K562 (cell line): ENCODE results near the gene PPP1R15A. TPM values are rescaled to one million over a fixed set of nuclear protein-coding genes. Genes with fewer than 3 reads are reported as not detected.
A peak's percentile ranks its signal among the peaks of the same experiment; 100 is the strongest.

Source experiments
- ADNP ChIP-seq: fragments of 200-800 bp; sonication (Bioruptor generic); IDR thresholded peaks from 2 replicates; pipeline ENCODE4 v1.6.1; 2016; ENCODE audit warnings: missing genetic modification characterization, missing compliant biosample characterization
- ARID1B ChIP-seq: fragments of 450-650 bp; IDR thresholded peaks from 2 replicates; pipeline ENCODE4 v1.6.1; 2016; ENCODE audit warnings: antibody characterized with exemption, mild to moderate bottlenecking, inconsistent platforms
- CBX8 ChIP-seq: fragments of 200-600 bp; sonication (generic); IDR thresholded peaks from 2 replicates; pipeline ENCODE4 v1.6.1; 2012; ENCODE audit warnings: borderline replicate concordance, mixed run types, low read depth, mild to moderate bottlenecking, moderate library complexity, mixed read lengths, low read length, control low read depth, inconsistent platforms; ENCODE audit not compliant: poor library complexity, severe bottlenecking; ENCODE audit errors: extremely low read depth
- DIDO1 ChIP-seq: fragments of 450-650 bp; IDR thresholded peaks from 2 replicates; pipeline ENCODE4 v1.6.1; 2016; ENCODE audit warnings: low read depth, missing biosample characterization, missing genetic modification characterization
- GABPA ChIP-seq: fragments of 200-800 bp; sonication (Bioruptor generic); conservative IDR thresholded peaks from 2 replicates; pipeline ENCODE4 v1.6.1; 2016; ENCODE audit warnings: low read depth, missing genetic modification characterization, missing compliant biosample characterization
- HMG20A ChIP-seq: fragments of 450-650 bp; formaldehyde crosslinking; conservative IDR thresholded peaks from 2 replicates; pipeline ENCODE4 v1.4.0; 2020; ENCODE audit warnings: mild to moderate bottlenecking, mixed read lengths
- HNRNPK ChIP-seq: fragments of 200-400 bp; formaldehyde crosslinking; IDR thresholded peaks from one replicate; pipeline ENCODE4 v1.6.1; 2018; ENCODE audit warnings: mild to moderate bottlenecking, low read depth, low read length; ENCODE audit not compliant: poor library complexity, severe bottlenecking
- JUND ChIP-seq, 2 experiments: IDR thresholded peaks; 2 replicates in 1 of 2; 3 replicates in 1 of 2; pipeline ENCODE4 v1.6.1; 2011; ENCODE audit warnings: borderline replicate concordance in 2 of 2, low read depth in 2 of 2, low read length in 2 of 2, improper control_type of control experiment in 1 of 2, missing biosample characterization in 1 of 2, missing genetic modification characterization in 1 of 2, missing genetic modification reagents in 1 of 2
- MLX ChIP-seq, 2 experiments: fragments of 450-650 bp in 1 of 2; sonication (generic) in 1 of 2; formaldehyde crosslinking; conservative IDR thresholded peaks; 2 replicates each; pipeline versions ENCODE4 v1.4.0 to v1.8.1; 2020 to 2022; ENCODE audit warnings: mild to moderate bottlenecking in 1 of 2, missing genetic modification reagents in 1 of 2
- MTA2 ChIP-seq: fragments of 450-650 bp; IDR thresholded peaks from 2 replicates; pipeline ENCODE4 v1.6.1; 2016; ENCODE audit warnings: low read depth
- MYNN ChIP-seq, 2 experiments: sonication (generic); formaldehyde crosslinking in 1 of 2; IDR thresholded peaks; 2 replicates each; pipeline versions ENCODE4 v1.5.0 to v1.6.1; 2016 to 2020; ENCODE audit warnings: antibody characterized with exemption in 1 of 2, missing genetic modification reagents in 1 of 2
- PHB ChIP-seq: fragments of 250-450 bp; sonication (Bioruptor Pico); IDR thresholded peaks from 2 replicates; pipeline ENCODE4 v1.5.0; 2021
- PHF8 ChIP-seq: fragments of 200-600 bp; sonication (generic); IDR thresholded peaks from 2 replicates; pipeline ENCODE4 v1.6.1; 2012; ENCODE audit warnings: mixed run types, mild to moderate bottlenecking, inconsistent platforms, low read length, moderate library complexity, borderline replicate concordance
- TARDBP ChIP-seq: fragments of 450-650 bp; IDR thresholded peaks from 2 replicates; pipeline ENCODE4 v1.6.1; 2016
- TBL1XR1 ChIP-seq, 2 experiments: IDR thresholded peaks; 2 replicates each; pipeline ENCODE4 v1.6.1; 2012; ENCODE audit warnings: improper control_type of control experiment in 2 of 2, low read length in 2 of 2, mild to moderate bottlenecking in 1 of 2
- ZC3H4 ChIP-seq: sonication (generic); formaldehyde crosslinking; IDR thresholded peaks from 2 replicates; pipeline ENCODE4 v1.9.0; 2021; ENCODE audit warnings: missing genetic modification reagents, borderline replicate concordance
- ZEB2 ChIP-seq: fragments of 450-650 bp; IDR thresholded peaks from 2 replicates; pipeline ENCODE4 v1.6.1; 2016
- ZFP91 ChIP-seq: sonication (generic); formaldehyde crosslinking; IDR thresholded peaks from 2 replicates; pipeline ENCODE4 v1.8.0; 2022; ENCODE audit warnings: mild to moderate bottlenecking, missing genetic modification reagents
- ZNF311 ChIP-seq: fragments of 250-450 bp; sonication (Bioruptor Pico); IDR thresholded peaks from 2 replicates; pipeline ENCODE4 v1.4.0; 2020; ENCODE audit warnings: mild to moderate bottlenecking, moderate library complexity
- ZNF316 ChIP-seq: fragments of 450-650 bp; IDR thresholded peaks from 2 replicates; pipeline ENCODE4 v1.6.1; 2016
- ZNF347 ChIP-seq: fragments of 450-650 bp; formaldehyde crosslinking; IDR thresholded peaks from 2 replicates; pipeline ENCODE4 v1.4.0; 2020; ENCODE audit warnings: low read depth, mild to moderate bottlenecking, moderate library complexity
- ZNF695 ChIP-seq: fragments of 450-650 bp; formaldehyde crosslinking; IDR thresholded peaks from 2 replicates; pipeline ENCODE4 v1.4.0; 2020; ENCODE audit warnings: mild to moderate bottlenecking, moderate library complexity
- ZNF707 ChIP-seq: fragments of 250-450 bp; sonication (Bioruptor Pico); conservative IDR thresholded peaks from 2 replicates; pipeline ENCODE4 v1.8.0; 2022; ENCODE audit warnings: inconsistent platforms, mild to moderate bottlenecking, moderate library complexity
- polyA plus RNA-seq, 8 experiments: library from polyadenylated mRNA; depleted of rRNA in 4 of 8; stranded (reverse) in 5 of 8; unstranded in 3 of 8; fragments of >200 nt; fragmentation: Nextera tagmentation in 2 of 8; fragmentation: Illumina TruSeq in 1 of 8; extraction: Ambion mirVana in 2 of 8; extraction: Trizol in 1 of 8; gene quantifications; 2 replicates each; pipeline versions ENCODE4 v1.2.1 to v1.2.3, GENCODE V29; 2011 to 2014; ENCODE audit warnings: inconsistent platforms in 1 of 8, missing spikeins in 1 of 8
- total RNA-seq, 7 experiments: library from RNA; depleted of rRNA in 6 of 7; stranded (reverse); fragments of >200 nt in 6 of 7; fragmentation: Illumina TruSeq in 2 of 7; extraction: Trizol in 2 of 7; gene quantifications; 2 replicates each; pipeline versions ENCODE4 v1.2.1 to v1.2.3, GENCODE V29; 2011 to 2021; ENCODE audit warnings: low replicate concordance in 1 of 7
- TF ChIP-seq, protein P1 (sequence below): fragments of 450-650 bp; IDR thresholded peaks from 2 replicates; pipeline ENCODE4 v1.6.1; 2016; ENCODE audit warnings: borderline replicate concordance

Gene PPP1R15A
- total and polyA plus RNA-seq, 9 of the 15 experiments (the other 6 are each of a cell fraction or from before 2014, with no cell fraction given), result 0.42 to 73.7 (median 44.0) TPM

DNA sequence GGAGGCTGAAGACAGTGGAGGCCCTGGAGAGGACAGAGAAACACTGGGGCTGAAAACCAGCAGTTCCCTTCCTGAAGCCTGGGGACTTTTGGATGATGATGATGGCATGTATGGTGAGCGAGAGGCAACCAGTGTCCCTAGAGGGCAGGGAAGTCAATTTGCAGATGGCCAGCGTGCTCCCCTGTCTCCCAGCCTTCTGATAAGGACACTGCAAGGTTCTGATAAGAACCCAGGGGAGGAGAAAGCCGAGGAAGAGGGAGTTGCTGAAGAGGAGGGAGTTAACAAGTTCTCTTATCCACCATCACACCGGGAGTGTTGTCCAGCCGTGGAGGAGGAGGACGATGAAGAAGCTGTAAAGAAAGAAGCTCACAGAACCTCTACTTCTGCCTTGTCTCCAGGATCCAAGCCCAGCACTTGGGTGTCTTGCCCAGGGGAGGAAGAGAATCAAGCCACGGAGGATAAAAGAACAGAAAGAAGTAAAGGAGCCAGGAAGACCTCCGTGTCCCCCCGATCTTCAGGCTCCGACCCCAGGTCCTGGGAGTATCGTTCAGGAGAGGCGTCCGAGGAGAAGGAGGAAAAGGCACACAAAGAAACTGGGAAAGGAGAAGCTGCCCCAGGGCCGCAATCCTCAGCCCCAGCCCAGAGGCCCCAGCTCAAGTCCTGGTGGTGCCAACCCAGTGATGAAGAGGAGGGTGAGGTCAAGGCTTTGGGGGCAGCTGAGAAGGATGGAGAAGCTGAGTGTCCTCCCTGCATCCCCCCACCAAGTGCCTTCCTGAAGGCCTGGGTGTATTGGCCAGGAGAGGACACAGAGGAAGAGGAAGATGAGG lies 1.5 kb downstream of the PPP1R15A start (continued):
- TF ChIP-seq TBL1XR1 (IDR thresholded peaks at IDR 0.05; ENCODE audit: low read length in 2 of 2) (peak; percentile 98 to 99), ZNF311 (CRISPR knock-in tag) (peak; percentile 84; the same call in 1 of the 2 replicates), ZC3H4 (CRISPR knock-in tag) (peak; percentile 64), MLX (CRISPR knock-in tag; conservative IDR thresholded peaks at IDR 0.05) (no peak), DIDO1 (tag) (no peak), JUND (IDR thresholded peaks at IDR 0.05; ENCODE audit: borderline replicate concordance, low read depth, low read length) (peak; percentile 88), JUND (tag; IDR thresholded peaks at IDR 0.05; ENCODE audit: borderline replicate concordance, low read depth, low read length) (peak; percentile 7; the same call in 2 of the 3 replicates), TARDBP (peak; percentile 94), MYNN (IDR thresholded peaks at IDR 0.05) (peak; percentile 95), MYNN (CRISPR knock-in tag; IDR thresholded peaks at IDR 0.05) (no peak), ZNF707 (CRISPR knock-in tag) (no peak), PHF8 (no peak), ADNP (tag) (no peak), PHB (CRISPR knock-in tag) (0 out of 2 replicates have a peak, but pooled peaks have one; percentile 26), ZNF695 (no peak), HMG20A (CRISPR knock-in tag) (no peak), ZNF316 (no peak), HNRNPK (no peak), ZEB2 (peak; percentile 83; the same call in 1 of the 2 replicates), CBX8 (no peak), GABPA (tag) (no peak; the same call in 1 of the 2 replicates), ZNF347 (no peak), ARID1B (peak; percentile 99), ZFP91 (CRISPR knock-in tag) (no peak), MTA2 (peak; percentile 99)
- TF ChIP-seq, protein P1, sequence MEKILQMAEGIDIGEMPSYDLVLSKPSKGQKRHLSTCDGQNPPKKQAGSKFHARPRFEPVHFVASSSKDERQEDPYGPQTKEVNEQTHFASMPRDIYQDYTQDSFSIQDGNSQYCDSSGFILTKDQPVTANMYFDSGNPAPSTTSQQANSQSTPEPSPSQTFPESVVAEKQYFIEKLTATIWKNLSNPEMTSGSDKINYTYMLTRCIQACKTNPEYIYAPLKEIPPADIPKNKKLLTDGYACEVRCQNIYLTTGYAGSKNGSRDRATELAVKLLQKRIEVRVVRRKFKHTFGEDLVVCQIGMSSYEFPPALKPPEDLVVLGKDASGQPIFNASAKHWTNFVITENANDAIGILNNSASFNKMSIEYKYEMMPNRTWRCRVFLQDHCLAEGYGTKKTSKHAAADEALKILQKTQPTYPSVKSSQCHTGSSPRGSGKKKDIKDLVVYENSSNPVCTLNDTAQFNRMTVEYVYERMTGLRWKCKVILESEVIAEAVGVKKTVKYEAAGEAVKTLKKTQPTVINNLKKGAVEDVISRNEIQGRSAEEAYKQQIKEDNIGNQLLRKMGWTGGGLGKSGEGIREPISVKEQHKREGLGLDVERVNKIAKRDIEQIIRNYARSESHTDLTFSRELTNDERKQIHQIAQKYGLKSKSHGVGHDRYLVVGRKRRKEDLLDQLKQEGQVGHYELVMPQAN, result peak; percentile 77; the same call in 1 of the 2 replicates
